HG03457 (cell line): ENCODE data around the gene FABP6.

Experiments used
- ATAC-seq: cut with Tn5 transposase; IDR thresholded peaks from one replicate; pipeline ENCODE4 v1.9.1; 2021; ENCODE audit warnings: moderate number of reproducible peaks; ENCODE audit not compliant: unreplicated experiment

Gene FABP6

DNA sequence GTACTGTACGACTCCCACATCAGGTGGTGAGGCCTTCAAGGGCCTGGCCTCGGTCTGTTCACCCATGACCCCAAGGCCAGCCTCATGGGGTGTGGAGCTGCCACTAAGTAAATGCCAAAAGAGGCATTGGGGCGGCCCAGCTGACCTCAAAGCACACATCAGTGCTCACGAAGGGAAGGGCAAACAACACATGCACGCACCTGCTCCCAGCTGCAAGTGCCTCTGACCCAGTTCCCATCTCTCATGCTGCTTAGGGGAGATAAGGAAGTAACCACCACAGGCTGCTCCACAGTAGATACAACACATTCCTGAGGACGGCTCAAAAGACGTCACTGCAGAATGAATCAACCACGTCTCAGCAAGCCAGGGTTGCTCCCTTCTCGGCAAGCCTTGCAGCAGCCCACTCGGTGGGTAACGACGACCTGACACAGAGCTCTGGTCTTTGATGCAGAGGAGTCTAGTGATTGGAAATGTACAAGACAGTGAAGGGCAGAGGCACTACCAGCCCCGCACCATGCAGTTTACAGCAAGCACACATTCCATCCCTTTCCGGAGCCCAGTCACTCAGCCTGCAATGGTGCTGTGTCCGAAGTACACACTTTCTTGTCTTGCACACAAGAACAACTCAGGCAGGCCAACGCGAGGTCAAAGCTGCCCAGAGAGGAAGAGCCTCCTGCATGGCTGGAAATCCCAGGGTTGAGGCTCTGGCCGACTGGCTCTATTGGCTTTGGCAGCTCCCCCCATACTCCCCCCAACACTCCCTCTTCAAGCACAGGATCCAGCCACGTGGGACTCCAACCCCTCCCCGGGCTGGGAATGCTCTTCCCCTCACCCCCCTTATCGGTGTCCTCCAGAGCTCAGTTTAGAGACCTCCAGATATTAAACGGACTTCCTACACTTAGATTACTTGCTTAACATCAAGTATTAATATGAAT lies 31.8 kb downstream of the FABP6 start:
- ATAC-seq: no peak

DNA sequence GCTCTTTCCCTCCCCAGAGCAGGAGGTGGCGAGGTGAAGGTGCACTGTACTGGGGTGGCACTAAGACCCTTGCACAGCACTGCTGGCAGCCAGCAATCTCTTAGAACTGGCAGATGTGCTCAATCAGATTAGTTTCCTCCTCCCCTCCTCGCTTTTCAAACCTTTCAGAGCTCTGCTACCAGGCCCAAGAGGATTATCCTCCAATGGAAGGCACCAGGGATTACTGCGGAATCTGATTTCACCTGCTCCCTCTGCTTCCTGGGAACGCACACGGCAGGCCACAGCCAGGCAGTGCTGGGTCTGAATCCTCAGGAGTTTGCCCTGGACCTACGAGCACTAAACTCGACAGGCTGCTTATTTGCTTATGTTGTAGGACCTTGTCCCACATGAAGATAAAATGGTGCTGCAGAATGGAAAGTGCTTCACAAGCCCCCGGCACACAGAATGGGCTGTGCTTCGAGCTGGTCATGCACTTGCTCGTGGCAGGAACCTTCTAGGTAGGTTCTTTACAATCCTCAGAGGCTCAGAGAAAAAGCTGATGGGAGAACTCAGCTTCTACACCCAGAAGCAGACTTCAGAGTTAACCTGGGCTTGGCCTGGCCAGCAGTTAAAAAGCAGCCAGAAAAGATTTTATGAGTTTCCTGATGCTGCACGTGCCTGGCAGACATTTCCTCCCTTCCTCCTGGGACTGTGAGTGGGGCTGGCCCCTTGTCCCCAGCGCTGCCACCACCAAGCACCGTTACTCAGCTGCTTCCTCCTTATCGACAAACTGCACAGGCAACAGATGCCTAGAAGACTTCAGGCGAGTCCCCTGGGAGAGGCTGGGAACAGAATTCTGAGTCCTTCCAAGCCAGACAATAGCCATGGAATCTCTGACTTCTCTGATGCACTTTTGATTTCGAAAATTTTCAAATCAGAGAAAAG lies 33.1 kb downstream of the FABP6 start:
- ATAC-seq: no peak

DNA sequence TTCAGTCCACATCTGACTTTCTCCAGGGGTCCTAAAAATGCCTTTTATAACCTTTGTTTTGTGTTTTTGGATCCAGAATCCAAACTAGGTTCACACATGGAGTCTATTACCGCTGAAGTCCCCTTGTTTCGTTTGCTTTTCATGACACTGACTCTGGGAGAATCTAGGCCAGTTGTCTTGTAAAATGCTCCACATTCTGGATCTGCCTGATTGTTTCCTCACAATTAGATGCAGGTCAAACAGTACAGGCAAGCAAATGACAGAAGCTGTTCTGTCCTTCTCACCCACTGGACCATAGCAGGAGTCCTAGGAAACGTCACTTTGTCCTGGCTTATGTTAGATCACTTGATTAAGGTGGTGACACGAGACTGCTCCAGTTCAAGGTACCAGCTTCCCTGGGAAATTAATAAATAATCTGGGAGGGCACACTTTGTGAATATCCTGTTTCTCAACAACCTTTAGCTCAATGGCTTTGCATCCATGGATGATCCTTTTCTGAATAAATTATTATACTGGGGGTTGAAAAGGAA lies 34.1 kb downstream of the FABP6 start:
- no peak for ATAC-seq

GRCh38 chr5:160266044-160266443 lies 36.7 kb downstream of the FABP6 start:
- ATAC-seq: no peak

GRCh38 chr5:160266752-160267345 lies 37.5 kb downstream of the FABP6 start:
- ATAC-seq: no peak

DNA sequence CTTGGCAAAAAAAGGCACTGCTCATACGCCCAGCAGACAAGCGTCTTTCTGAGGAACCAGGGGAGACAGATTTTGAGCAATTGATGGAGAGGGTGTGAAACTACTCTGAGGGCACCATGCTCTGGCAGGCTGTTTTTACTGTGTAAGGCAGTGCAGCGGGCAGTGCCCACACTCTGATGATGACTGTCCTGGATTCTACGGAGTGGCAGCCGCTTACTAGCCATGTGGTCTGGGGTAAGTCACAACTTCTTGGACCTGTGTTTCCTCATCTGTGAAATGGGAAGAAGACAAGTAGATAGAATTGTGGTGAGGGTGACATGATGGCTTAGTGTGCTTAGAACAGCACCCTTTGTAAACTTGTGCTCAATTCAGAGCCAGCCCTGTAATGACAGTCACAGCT lies 38.8 kb downstream of the FABP6 start:
- no peak for ATAC-seq

- ATAC-seq: no peak
Measured at GRCh38 chr5:160269017-160269416, 39.7 kb downstream of the FABP6 start.

DNA sequence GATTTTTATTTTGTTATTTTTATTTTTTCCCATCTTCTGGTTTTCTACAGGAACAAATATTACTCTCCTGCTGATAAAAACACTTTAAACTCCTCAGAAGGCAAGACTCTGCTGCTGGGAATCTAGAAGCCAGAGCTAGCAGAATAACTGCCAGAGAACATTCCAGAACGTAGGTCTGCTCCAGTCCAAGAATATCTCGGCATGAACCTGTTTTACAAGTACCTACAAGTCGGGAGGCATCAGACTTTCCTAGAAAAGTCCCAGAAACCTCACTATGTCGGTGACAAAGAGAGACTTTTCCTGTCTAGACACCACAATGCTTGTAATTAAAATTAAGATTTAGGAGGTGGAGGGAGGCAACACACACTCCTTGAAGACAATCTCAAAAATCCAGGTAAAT lies 41.4 kb downstream of the FABP6 start:
- no peak for ATAC-seq

- no peak for ATAC-seq
Measured at GRCh38 chr5:160271396-160271795, 42.1 kb downstream of the FABP6 start.

- ATAC-seq: no peak
Measured at GRCh38 chr5:160271836-160272235, 42.5 kb downstream of the FABP6 start.

DNA sequence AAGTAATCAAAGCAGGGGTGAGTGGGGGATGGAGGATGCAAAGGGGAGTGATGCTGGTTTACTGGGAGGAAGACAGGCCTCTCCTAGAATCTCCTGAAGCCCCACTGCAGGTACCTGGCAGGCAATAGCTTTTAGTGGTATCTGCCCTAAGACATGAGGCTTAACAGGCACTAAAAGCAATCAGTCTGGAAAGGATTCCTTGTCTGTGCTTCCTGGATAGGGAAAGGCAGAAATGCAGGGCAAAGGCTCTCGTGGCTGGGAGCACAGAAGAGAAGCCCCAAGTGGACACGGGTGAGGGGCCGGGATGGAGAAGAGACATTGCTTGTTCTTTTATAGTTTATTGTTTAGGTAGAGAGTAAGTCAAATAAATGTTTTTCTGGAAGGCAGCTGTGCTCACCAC lies 43.0 kb downstream of the FABP6 start:
- no peak for ATAC-seq

DNA sequence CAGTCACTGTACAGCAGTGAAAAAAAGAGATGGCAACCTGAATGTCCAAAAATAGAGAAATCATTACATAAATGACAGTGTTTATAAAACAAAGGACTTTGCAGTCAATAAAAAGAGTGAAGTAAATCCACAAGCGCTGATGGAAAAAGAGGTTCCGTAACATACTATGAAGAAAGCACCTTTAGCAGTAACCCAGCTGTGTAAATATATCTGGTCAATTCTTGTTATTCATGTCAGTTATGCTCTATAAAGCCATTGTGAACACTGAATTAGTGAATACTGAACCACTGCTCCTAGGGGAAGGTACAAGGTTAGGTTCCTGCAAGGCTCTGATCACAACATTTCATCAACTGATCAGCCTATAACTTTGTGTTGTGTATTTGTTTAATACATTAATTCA lies 43.6 kb downstream of the FABP6 start:
- no peak for ATAC-seq

DNA sequence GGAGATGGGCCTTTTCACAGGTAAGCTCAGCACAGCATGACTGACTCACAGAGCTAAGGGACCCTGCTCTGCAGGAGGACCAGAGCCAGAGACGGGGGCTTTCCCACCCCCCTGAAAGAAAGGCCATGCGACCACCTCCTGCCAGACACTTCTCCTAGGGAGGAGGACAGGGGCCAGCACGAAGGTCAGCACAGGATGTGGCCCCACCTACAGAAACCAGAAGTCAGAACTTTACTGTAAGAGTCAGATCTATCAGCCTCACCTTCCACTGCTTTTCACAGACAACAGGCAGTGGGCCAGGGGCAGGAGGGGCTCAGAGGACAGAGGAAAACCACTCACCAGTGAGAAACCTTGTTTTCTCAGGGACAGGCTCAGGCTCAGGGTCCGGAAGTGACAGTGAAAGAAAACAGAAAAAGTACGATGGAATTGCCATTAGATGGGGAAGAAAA lies 45.2 kb downstream of the FABP6 start:
- no peak for ATAC-seq

- ATAC-seq: no peak
Measured at GRCh38 chr5:160278343-160278742, 49.0 kb downstream of the FABP6 start.

DNA sequence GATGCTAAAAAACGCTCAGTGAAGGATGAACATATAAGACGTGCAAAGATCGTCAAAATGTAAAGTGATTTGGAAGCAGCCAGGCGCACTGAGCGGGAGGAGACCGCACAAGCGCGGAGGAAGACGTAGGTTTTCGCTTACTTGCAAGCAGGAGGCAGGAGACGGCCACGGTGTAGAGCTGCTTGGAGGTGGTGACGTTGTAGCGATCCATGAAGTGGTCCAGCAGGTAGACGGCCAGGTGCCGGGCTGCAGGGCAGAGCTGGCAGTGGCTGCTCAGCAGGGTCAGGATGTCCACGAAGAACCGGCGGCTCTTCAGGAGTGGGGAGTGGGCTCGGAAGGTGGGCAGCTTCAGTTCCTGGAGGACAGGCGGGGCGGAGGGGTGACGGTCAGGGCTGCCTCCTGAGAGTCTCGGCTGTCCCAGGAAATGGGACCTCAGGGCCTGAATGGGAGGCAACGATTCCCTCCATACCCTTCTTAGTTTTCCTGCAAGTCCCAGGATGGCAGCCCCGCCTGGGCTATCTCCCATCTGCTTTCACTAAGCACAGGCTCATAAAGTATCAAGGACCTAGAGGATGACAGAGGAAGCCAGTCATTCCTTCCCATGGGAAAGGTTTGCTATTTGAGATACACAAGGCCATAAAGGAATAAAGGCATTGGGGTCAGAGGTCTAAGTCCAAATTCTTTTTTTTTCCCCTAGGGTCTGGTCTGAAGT lies 51.2 kb downstream of the FABP6 start:
- no peak for ATAC-seq

DNA sequence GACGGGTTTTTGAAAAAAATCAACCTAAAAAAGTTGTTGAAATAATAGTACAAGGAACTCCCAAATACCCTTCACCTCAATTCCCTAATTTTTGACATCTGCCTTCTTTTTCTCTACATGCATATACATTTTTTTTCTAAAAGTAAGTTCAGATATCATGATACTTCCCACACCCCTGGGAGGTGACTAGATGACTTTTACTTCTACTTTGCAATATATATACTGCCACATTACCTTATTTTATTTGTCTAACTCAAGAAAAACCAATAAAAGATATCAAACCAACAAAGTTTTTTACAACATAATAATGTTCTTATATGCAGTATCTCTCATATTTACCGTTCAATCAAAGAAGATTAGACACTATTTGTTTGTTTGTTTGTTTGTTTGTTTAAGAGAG lies 52.0 kb downstream of the FABP6 start:
- ATAC-seq: no peak

GRCh38 chr5:160284291-160284873 lies 55.1 kb downstream of the FABP6 start:
- no peak for ATAC-seq

DNA sequence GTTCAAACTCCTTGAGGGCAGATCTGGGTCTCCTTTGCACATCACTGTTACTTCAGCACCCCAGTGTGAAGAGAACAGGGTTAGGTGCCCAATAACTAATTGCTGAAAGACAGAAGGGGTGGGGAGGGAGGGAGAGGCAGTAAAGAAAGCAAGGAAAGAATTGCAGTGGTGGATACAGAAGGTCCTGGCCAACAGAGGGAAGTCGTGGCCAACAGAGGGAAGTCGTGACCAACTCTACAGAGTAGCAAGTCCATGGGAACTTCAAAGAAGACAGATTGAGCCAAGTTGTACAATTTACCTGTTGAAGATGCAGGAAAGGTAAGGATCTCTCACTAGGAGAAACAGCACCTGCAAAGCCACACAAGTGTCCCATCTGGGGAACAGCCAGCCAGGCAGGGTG lies 56.0 kb downstream of the FABP6 start:
- no peak for ATAC-seq

GRCh38 chr5:160286947-160287346 lies 57.6 kb downstream of the FABP6 start:
- no peak for ATAC-seq
